ENCODE measurements around the gene CELF6.
A peak's percentile ranks its signal among the peaks of the same experiment; 100 is the strongest.
"Not testable (repeated sequence)": the region's sequence is repeated elsewhere in the genome, so short reads cannot be mapped to it uniquely, and the experiment has no call there.

CELF6 gene

DNA sequence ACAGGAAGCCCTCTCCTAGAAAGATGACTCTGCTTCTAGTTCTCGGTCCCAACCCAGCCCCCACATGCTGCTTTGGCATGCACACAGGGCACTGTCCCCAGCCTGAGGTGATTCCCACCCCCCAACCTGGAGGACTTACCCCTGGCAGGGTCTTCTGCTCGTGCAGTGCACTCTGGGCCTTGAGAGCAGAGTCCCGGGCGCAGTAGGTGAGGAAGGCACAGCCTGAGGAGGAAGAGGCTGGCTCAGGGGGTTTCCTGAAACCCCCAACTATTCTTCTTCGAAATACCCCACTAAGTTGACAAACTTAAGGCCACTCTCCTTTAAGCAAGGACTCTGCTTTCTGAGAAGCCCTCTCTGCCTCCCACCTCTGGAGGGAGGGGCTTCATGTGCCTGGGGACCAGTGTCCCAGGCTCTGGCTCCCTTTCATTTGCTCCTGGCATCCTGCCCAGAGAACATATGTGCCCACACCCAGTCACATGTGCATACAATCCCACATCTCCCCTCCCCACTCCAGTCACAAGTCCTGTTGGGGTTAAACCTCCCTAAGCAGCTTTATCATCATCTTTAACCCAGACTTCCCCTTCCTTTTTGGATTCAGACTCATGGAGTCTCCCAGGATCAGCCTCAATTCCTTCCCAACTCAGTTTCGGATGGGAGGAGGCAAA is 4.1 kb downstream of the CELF6 start:
- no peak for DNase-seq

GRCh38 chr15:72313881-72314280 is 6.1 kb downstream of the CELF6 start:
- DNase-seq: no peak

DNA sequence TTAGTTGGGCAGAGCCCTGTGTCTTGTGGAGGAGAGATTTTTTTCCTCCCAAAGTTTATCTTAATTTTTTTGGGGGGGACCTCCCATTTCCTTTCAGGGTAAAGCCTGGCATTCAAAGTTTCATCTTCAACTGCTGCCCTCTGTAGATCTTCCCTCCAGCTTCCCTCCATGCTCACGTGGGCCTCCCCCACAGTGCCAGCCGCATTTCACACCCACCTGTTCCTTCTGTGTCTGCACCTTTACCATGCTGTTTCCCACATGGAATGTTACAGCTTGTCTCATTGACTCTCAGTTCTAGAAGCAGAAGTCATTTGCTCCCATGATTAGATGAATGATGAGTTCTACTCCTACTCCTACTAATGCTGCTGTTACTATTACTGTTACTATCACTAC is 6.5 kb downstream of the CELF6 start:
- no peak for DNase-seq

GRCh38 chr15:72312605-72313447 is 7.1 kb downstream of the CELF6 start:
- DNase-seq: no peak

DNA sequence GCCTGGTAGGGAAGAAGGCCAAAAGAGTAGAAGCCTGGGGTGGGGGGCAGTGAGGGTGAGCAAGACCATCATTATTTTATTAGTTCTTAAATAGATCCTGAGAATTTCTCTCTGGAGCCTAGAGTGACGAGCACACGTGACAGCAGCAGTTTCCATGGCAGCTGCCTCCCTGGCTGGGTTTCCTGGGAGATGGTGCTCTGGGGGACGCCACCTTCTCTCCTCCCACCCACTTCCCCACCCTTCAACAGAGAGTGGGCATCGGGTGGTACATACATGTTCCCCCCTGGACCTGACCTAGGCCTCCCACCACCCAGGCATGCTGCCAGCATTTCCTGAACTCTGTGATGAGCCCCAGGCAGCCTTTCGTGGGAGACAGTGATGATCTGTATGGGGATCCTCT is 12.9 kb downstream of the CELF6 start:
- DNase-seq: no peak

DNA sequence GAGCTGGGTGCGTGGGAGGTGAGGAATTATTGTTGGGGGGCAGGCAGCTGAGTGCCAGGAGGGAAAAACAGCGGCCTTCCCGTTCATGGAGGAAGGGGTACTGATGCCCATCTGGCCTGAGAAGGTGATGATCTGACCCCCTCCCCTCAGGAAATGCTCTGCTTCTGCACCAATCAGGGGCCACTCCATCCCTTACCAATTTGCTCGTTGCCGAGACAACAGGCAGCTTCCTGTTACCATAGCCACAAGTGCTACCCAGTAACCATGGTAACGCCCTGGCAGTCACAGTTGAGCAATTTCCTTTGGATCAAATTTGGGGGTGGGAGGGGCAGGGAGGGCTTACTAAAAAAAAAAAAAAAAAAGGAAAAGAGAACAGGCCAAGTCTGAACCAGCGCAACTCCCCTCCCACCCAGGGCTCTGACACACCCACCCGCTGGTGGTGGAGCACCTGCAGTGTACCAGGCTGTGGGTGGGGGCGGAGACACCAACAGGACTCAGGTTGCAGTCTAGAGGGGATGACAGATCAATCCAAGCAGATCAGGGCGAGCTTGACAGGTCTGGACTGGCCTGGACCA is 13.7 kb downstream of the CELF6 start:
- no peak for DNase-seq

- DNase-seq: no peak
These were observed 15.4 kb downstream of the CELF6 start for GRCh38 chr15:72304596-72304995.

- DNase-seq: no peak
These were observed 17.0 kb downstream of the CELF6 start for GRCh38 chr15:72302955-72303354.

DNA sequence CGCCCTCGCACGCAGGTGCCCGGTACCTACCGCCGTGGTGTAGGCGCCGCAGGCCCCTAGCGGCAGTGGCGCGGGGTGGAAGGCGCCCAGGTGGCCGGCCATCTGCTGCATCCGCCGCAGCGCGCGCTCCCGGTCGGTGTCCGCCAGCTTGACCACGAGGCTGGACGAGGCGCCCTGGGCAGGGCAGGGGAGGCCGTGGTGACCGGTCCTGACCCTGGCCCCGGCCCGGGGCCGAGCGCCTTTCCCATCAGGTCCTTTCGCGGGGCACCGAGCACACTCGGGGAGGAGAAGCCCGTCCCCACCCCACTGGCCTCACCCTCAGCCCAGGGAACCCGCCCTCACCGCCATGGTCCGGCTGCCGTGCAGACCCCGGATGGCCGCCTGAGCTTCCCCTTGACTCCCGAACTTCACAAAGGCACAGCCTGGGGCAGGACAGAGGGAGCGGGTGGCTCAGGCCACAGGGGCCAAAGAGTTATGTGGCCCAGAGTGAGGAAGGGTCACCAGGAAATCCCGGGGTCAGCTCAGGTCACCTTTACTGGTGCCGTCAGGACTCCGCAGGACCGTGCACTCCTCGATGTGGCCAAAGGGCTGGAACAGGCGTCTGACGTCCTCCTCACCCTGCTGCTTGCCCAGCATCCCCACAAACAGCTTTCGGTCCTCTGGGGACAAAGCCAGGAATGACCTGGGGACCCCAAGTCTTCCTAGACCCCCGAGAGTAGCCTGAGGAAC is 30.2 kb downstream of the CELF6 start:
- no peak for DNase-seq

DNA sequence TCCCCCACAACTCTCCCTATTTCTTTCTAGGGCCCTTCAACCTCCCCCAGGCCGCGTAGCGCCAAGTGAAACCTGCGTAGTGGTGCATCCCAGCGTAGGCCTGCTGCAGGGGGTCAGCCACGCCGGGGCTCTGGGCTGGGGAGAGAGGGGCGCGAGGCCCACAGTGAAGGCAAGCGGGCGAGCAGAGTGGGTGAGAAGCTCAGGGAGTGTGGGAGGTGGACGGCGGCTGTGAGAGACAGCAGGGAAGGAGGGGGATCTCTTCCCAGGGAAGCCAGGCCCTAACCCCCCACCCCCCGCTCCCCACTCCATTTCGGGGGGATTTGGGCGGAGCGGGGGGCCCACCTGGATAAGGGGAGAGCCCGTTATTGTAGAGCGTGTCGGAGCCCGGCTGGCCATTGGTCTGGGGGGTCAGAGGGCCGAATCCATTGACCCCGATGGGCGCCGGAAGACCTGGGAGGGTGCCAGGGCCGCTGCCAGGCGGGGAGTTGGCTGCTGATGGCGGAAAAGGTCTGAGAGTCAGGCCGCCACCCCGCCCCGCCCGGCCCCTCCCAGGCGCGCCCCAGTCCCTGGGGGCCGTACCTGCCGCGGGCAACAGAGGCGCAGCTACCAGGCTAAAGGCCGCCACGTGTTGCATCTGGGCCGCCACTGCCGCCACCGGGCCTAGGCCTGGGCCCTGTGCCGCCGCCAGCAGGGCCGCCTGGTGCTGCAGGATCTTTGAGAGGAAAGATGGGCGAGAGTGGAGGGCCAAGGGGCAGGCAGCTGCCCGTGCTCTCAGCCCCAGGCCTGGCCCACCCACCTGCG is 31.0 kb downstream of the CELF6 start:
- DNase-seq: no peak

GRCh38 chr15:72285927-72286516 is 33.9 kb downstream of the CELF6 start:
- no peak for DNase-seq

GRCh38 chr15:72285402-72285801 is 34.6 kb downstream of the CELF6 start:
- DNase-seq: no peak

DNA sequence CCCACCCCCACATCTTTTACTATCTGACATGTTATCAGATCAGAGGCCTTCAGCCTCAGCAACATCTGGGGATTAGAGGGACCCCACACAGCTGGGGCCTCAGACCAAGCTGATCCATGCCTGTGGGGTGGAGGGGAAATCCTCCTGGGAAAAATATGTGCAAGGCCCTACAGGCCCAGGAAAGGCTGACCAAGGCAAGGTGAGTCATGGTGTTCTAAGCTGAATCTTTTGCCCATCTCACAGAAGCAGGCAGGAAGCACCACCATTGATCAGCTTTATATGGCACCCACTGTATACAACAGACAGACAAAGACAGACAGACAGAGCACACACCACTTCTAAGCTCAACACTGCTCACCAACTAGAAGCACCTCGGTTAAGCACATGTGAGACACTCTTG is 35.2 kb downstream of the CELF6 start:
- DNase-seq: no peak

DNA sequence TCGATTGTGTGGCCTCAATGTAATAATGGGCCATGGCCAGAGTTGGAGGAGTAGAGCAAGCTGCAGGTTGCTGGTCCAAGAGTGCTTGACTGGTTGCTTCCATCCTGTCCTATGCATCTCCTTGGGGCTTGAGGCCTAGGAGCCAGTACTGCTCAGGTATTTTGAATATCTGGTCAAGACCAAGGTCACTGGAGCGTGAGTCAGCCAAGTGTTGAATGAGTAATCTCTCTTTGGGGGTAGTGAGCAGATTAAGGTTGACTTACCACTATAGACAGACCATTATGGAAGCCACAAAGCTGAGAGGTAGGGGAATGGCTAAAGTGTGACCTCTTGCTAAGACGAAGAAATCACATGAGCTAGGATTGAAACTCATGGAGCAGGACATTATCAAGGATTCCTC is 38.2 kb downstream of the CELF6 start:
- no peak for DNase-seq

DNA sequence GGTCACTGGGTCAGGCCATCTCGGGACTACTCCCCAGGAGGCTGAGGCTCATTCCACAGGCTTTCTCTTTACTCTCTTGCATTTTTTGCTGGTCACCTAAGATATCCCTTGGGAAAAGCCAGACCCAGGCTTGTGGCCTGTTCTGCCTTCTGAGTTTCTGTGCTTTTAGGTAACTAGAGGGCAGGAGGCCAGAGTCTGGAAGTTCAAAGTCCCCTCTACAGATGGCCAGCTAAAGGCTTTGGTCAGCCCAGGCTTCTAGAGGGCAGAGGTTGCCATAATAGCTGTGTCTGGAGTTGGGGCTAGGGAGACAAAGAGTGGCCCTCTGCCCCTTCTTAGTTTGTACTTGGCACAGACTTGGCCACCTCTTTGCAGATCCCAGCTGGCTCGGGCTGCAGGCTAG is 39.2 kb downstream of the CELF6 start:
- DNase-seq: no peak

DNA sequence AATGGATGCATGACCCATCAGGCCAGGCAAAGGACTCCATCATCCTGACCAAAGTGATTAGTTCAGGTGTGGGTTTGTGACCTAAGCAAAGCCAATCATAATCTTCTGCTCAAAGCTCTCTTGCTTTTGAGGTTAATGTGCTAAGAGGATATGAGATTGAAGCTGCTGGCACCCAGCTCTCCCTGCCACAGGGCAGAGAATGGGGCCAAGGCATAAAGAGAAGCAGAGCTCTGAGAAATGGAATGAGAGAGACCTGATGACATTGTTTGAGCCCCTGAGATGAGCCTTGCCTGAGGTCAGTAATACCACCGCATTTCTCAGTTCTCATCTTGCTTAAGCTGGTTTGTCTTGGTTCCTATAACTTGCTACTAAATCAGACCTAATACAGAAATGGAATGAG is 41.2 kb downstream of the CELF6 start:
- DNase-seq: no peak

DNA sequence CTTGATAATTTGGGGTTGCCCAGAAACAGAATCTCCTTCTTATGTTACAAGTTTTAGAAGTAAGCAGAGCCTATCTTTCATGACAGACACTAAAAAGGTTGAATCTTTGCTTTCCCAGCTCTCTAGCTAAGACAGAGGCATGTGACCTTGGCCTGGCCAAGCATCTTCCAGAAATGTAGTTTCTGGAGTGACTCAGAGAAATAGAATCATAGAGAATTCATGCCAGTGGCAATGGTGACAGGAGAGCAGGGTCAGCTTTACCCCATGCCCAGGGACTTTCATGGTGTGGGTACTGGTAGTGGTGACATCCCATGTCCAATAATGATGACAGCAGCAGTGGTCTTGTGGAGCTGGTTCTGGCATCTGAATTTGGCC is 43.6 kb downstream of the CELF6 start:
- no peak for DNase-seq

GRCh38 chr15:72275635-72276325 is 44.2 kb downstream of the CELF6 start:
- DNase-seq: not testable (repeated sequence)

DNA sequence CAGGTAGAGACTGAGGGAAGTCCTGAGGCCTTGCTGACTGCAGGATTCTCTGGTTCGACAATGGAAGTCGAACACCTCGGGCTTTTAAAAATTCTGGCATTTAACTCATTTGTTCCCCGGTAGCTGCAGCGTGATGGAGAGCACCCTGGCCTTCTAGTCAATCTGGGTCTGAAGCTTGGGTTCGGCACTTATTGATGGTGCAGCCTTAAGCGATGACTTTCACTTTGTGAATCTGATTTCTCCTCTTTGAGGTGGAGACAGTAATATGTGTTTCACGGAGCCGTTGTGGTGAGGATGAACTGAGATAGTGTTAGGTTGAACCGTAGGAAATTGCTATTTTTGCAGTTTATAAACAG is 47.0 kb downstream of the CELF6 start:
- DNase-seq: no peak

GRCh38 chr15:72272213-72272996 is 47.6 kb downstream of the CELF6 start, which contains the start of gene PARP6:
TSS of gene PARP6 (minus strand) at chr15:72272554. CDS start at chr15:72267477, 5,077 bp downstream.
- DNase-seq: peak; percentile 100

DNA sequence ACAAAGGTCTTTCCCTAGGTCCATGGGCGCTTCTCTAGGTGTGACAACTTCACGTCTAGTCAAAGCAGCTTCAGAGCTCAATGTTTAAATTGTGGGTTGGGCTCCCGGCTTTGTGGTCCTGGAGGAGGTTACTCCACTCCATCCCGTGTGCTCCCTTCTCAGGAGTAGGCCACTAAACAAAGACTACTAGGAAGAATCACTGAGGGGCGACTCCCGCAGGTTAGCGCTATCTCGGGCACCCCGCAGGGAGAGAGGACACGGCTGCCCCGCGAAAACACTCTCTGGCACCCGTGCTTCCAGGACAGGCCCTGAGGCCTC is 48.1 kb downstream of the CELF6 start:
- no peak for DNase-seq

Measured in activated gamma-delta T cell (primary cell).